LNCaP clone FGC (cell line): ENCODE data around the gene OR2AJ1.

Experiments used
- DNase-seq: peaks from one replicate; pipeline ENCODE4 v3.0.0-alpha.2; 2011; ENCODE audit warnings: low read depth
- H3K4me3 ChIP-seq: 2 replicates; pipeline ENCODE4 v1.5.1; 2011; ENCODE audit warnings: mild to moderate bottlenecking, low read depth, low read length, control low read depth
- TF ChIP-seq, protein P1 (sequence below): IDR thresholded peaks from 2 replicates; pipeline ENCODE4 v1.5.1; 2012; ENCODE audit warnings: mild to moderate bottlenecking; ENCODE audit not compliant: control insufficient read depth, insufficient read depth; ENCODE audit errors: extremely low read depth

OR2AJ1 gene

DNA sequence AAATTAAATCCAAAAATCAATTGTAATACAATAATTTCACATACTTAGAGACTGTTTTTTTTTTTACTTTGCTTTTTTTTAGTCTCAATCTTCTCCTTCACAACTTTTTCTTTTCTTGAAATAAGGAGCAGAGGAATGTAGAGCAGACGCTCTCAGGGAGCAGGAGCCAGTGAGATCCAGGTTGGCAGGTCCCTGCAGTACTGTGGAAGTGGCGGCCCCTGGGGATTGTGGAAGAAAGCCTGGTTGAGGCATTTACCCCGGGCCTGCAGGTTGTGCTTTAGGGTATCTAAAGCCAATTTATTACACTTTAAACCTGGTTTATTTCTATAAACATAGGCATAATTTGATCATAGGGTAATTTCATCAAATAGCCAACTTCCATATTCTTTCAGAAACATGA, 748 bp upstream of the OR2AJ1 start:
- no peak for DNase-seq
- H3K4me3 ChIP-seq = no peak overlapping the region
- TF ChIP-seq, protein P1, sequence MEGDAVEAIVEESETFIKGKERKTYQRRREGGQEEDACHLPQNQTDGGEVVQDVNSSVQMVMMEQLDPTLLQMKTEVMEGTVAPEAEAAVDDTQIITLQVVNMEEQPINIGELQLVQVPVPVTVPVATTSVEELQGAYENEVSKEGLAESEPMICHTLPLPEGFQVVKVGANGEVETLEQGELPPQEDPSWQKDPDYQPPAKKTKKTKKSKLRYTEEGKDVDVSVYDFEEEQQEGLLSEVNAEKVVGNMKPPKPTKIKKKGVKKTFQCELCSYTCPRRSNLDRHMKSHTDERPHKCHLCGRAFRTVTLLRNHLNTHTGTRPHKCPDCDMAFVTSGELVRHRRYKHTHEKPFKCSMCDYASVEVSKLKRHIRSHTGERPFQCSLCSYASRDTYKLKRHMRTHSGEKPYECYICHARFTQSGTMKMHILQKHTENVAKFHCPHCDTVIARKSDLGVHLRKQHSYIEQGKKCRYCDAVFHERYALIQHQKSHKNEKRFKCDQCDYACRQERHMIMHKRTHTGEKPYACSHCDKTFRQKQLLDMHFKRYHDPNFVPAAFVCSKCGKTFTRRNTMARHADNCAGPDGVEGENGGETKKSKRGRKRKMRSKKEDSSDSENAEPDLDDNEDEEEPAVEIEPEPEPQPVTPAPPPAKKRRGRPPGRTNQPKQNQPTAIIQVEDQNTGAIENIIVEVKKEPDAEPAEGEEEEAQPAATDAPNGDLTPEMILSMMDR = no peak

DNA sequence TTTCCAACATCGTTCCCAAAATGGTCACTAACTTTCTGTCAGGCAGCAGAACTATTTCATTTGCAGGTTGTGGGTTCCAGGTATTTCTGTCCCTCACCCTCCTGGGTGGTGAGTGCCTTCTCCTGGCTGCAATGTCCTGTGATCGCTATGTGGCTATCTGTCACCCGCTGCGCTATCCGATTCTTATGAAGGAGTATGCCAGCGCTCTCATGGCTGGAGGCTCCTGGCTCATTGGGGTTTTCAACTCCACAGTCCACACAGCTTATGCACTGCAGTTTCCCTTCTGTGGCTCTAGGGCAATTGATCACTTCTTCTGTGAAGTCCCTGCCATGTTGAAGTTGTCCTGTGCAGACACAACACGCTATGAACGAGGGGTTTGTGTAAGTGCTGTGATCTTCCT, 9.3 kb downstream of the OR2AJ1 start:
- no peak for DNase-seq
- TF ChIP-seq, protein P1 = no peak
- H3K4me3 ChIP-seq = no peak overlapping the region

DNA sequence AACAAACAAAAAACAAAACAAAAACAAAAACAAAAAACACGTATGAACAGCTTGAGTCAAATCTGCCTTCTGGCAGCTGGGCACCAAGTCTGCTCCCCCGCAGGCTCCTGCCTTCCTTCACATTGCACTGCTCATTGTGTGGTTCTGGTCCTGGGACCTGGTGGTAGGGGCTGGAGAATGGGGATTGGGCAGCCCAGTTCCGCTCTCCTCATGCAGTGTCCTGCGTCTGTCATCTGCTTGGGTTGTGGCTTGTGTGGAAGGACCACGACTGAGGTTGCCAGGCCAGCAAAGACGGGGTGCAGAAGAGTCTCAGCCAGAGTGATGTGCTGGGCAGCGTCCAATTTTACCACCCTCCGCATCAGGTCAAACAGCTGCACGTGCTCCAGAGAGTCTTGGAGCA, 11.1 kb downstream of the OR2AJ1 start:
- TF ChIP-seq, protein P1 = no peak
- DNase-seq = no peak
- no peak overlapping the region for H3K4me3 ChIP-seq

DNA sequence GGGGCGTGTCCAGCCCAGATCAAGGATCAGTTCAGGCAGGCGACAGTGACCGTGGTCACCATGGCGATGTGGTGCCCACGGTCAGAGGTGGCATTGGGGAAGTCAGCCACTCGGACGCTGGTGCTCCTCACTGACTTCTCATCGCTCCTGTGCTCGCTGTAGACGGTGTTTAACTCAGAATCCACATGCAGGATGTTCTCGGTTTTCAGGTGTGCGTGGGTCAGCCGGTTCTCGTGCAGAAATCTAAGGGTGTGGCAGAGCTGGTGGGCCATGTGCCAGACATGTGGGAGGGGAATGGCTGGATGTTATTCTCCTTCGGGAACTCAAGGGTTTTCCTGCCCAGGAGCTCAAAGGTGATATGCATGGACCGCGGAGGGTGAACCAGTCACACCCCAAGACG, 11.7 kb downstream of the OR2AJ1 start:
- TF ChIP-seq, protein P1 = no peak
- no peak for DNase-seq
- no peak overlapping the region for H3K4me3 ChIP-seq

DNA sequence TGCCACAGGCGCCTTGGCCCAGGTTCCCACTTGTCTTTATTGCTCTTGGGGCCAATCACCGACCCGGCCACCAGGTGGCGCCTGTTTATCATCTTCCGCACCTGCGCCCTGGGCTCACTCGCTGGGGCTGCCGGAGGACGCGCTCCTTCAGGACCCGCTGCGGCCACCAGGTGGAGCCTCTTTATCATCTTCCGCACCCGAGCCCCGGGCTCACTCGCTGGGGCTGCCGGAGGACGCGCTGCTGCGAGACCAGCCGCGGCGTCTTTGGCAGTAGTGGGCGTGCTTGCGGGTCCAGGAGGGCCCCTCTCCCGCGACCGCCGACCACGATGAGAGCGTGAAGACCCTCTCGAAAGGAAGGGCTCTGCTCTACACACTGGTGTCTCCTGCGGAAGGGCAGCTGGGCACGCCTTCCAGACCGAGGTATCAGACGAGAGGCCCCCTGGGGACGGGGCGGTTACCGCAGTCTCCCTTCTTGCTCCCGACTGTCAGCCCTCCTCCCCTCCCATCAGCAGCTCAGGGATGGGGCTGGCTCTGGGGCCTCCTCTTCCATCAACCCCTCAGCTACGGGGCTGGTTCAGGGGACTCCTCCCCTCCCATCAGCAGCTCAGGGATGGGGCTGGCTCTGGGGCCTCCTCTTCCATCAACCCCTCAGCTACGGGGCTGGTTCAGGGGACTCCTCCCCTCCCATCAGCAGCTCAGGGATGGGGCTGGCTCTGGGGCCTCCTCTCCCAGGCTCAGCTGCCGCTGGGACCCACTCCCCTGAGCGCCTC, 12.5 kb downstream of the OR2AJ1 start:
- TF ChIP-seq, protein P1 = peak; percentile 67
- peak; percentile 22 for DNase-seq
- H3K4me3 ChIP-seq = peak overlapping the region; percentile 34; the same call in 1 of the 2 replicates

DNA sequence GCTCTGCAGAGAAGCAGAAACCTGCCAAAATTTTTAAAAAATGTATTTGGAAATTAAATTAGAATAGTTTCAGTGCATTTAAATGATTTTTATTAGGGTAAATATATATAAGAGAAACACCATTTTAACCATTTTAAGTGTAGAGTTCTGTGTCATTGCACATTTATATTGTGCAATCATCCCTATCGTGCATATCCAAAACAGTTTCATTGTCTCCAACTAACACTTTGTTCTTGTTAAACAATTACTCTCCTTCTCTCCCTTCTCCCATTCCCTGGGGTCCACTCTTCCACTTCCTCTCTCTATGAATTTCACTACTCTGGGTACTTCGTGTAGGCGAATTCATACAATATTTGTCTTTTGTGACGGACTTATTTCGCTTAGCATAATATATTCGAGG, 17.9 kb downstream of the OR2AJ1 start:
- no peak for DNase-seq
- TF ChIP-seq, protein P1 = no peak

DNA sequence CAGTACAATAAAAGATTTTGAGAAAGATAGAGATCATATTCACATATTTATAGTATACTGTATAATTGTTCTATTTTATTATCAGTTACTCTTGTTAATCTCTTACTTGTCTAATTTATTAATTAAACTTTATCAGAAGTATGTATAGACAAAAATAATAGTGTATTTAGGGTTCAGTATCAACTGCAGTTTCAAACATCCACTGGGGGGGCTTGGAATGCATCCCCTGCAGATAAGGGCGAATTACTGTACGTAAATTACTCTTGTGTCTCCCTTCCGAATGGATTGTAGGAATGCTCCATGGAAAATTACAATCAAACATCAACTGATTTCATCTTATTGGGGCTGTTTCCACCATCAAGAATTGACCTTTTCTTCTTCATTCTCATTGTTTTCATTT, 23.9 kb downstream of the OR2AJ1 start, which contains the start of gene OR2L8:
OR2L8 (plus strand) TSS at position 301 of the 400 bp plus-strand sequence; CDS start at position 301, 0 bp downstream.
- H3K4me3 ChIP-seq = no peak within 1 kb of the TSS
- TF ChIP-seq, protein P1 = no peak
- no peak for DNase-seq

More for the DNA sequence above, 17.9 kb downstream of the OR2AJ1 start:
- H3K4me3 ChIP-seq = no peak overlapping the region
